ENCODE results near the gene SH3PXD2B. TPM values are rescaled to one million over a fixed set of nuclear protein-coding genes. Genes with fewer than 3 reads are reported as not detected.

SH3PXD2B gene
- 39.6 and 41.8 TPM in 2 replicates for total RNA-seq

GRCh38 chr5:172454358-172455086, at the start of gene SH3PXD2B:
TSS of gene SH3PXD2B (minus strand) at chr5:172454525. CDS start at chr5:172454352, 173 bp downstream.

GRCh38 chr5:172283020-172283861, 171.1 kb downstream of the SH3PXD2B start, which contains the start of gene UBTD2:
TSS of gene UBTD2 (minus strand) at chr5:172283764. CDS start at chr5:172283665, 99 bp downstream.

Other genes with a start within 250 kb of the SH3PXD2B start
- 21.0 and 30.1 TPM in 2 replicates for gene UBTD2, start 170.8 kb downstream of the SH3PXD2B start, total RNA-seq
- 0.44 and 2.4 TPM in 2 replicates for gene NEURL1B, start 186.7 kb upstream of the SH3PXD2B start, total RNA-seq